WERI-Rb-1 (cell line): ENCODE data around the gene CLBA1.

Experiments
- DNase-seq: peaks from one replicate; pipeline ENCODE4 v3.0.0-alpha.2; 2020
- H3K27ac ChIP-seq: fragments of 250-450 bp; sonication (Bioruptor Pico); 2 replicates; pipeline ENCODE4 v1.5.1; 2020; ENCODE audit warnings: mild to moderate bottlenecking, moderate library complexity
- H3K27me3 ChIP-seq: fragments of 250-450 bp; sonication (Bioruptor Pico); 2 replicates; pipeline ENCODE4 v1.5.1; 2021; ENCODE audit warnings: mild to moderate bottlenecking, low read depth, moderate library complexity; ENCODE audit not compliant: insufficient read depth, severe bottlenecking
- H3K36me3 ChIP-seq: fragments of 250-450 bp; sonication (Bioruptor Pico); 2 replicates; pipeline ENCODE4 v1.5.1; 2020; ENCODE audit warnings: mild to moderate bottlenecking, moderate library complexity
- H3K4me3 ChIP-seq: 2 replicates; pipeline ENCODE4 v1.5.1; 2011; ENCODE audit warnings: low read depth, mild to moderate bottlenecking, control low read depth, low read length
- H3K9me3 ChIP-seq: fragments of 250-450 bp; sonication (Bioruptor Pico); 2 replicates; pipeline ENCODE4 v1.5.1; 2021; ENCODE audit warnings: mild to moderate bottlenecking, moderate library complexity; ENCODE audit not compliant: severe bottlenecking
- CTCF ChIP-seq: IDR thresholded peaks from 2 replicates; pipeline ENCODE4 v1.5.1; 2011; ENCODE audit warnings: low read depth, mild to moderate bottlenecking, control low read depth, inconsistent platforms, low read length

The CLBA1 gene

GRCh38 chr14:104999361-104999760 is 13.8 kb downstream of the CLBA1 start:
- Histone ChIP-seq H3K27me3 (no peaks in the 10 kb centered on the region), H3K36me3 (no peaks in the 10 kb centered on the region; the same call in 1 of the 2 replicates), H3K27ac (no peak overlapping the region), H3K4me3 (no peak overlapping the region), H3K9me3 (peaks cover 10% of the 10 kb centered on the region)
- TF ChIP-seq CTCF, result no peak
- peak; percentile 70 for DNase-seq

DNA sequence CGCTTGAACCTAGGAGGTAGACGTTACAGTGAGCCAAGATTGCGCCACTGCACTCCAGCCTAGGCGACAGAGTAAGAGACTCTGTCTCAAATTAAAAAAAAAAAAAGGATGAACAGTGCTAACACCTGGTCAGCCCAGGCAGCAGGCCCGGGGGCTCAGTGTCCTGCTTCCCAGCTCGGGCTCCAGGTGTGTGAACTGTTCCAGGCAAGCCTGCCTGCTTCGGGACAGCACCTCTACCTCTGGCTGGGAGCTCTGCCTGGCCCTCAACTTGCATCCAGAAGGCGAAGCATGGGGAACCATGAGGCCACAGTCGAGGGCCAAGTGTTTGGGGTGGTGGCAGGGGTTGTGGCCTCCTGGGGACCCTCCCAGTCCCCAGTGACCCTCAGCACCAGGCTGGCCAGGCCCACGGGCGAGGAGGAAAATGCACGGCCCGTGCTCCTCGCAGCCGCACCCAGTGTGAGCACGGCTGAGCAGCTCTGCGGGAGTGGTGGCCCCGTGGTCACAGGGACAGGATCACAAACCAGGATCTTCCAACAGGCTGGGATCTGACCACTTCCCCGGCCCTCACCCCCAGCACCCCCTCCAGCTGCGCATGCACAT is 19.8 kb downstream of the CLBA1 start:
- Histone ChIP-seq H3K27ac (no peak overlapping the region), H3K9me3 (no peaks in the 10 kb centered on the region), H3K36me3 (peaks cover 34% of the 10 kb centered on the region), H3K27me3 (no peaks in the 10 kb centered on the region), H3K4me3 (no peak overlapping the region)
- no peak for DNase-seq
- TF ChIP-seq CTCF, result no peak

GRCh38 chr14:105005929-105006830 is 20.6 kb downstream of the CLBA1 start:
- Histone ChIP-seq H3K27ac (no peak overlapping the region), H3K27me3 (no peaks in the 10 kb centered on the region), H3K4me3 (no peak overlapping the region), H3K9me3 (no peaks in the 10 kb centered on the region), H3K36me3 (peaks cover 42% of the 10 kb centered on the region)
- no peak for TF ChIP-seq CTCF
- DNase-seq, result no peak

GRCh38 chr14:105006831-105007592 is 21.4 kb downstream of the CLBA1 start:
- Histone ChIP-seq H3K27me3 (no peaks in the 10 kb centered on the region), H3K36me3 (peaks cover 50% of the 10 kb centered on the region), H3K4me3 (no peak overlapping the region), H3K9me3 (no peaks in the 10 kb centered on the region), H3K27ac (no peak overlapping the region)
- no peak for DNase-seq
- no peak for TF ChIP-seq CTCF

DNA sequence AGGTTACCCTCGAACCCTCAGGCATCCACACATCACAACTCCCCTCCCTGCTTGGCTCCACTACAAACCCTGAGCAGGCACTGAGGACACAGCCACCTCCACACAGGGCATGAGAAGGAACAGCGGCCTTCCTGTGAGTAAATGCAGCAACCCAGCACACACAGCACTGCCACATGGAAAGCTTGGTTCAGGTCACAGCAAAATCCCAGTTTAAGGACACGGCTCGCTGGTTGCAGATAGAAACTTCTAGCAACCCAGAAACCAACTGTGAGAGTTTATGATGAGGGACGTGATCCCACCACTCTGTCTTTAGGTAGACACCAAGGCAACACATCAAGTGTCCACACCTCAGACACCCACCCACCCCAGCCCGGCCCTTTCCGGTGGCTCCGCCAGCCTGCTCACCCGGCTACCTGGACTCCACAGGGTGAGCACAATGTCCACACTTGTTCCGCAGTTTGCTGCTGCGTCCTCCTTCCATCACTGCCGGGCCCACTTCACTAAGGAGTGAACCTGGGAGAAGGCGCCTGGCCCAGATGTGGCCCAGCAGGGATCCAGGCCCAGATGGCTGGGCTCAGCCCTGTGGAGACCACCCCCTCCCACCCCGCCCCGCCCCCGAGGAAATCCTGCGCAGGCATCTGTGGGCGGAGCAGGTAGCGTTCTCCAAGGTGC is 22.1 kb downstream of the CLBA1 start:
- H3K4me3 ChIP-seq, result no peak overlapping the region
- peaks cover 56% of the 10 kb centered on the region for H3K36me3 ChIP-seq
- H3K27me3 ChIP-seq, result no peaks in the 10 kb centered on the region
- no peak for DNase-seq
- H3K27ac ChIP-seq, result no peak overlapping the region
- no peak for TF ChIP-seq CTCF
- no peaks in the 10 kb centered on the region for H3K9me3 ChIP-seq
